Measurements from ENCODE around the gene SARDH.

- TF ChIP-seq CTCF (IDR thresholded peaks at IDR 0.05) = no peak
- TF ChIP-seq POLR2AphosphoS5 (IDR thresholded peaks at IDR 0.05) = no peak
- TF ChIP-seq EP300 (IDR thresholded peaks at IDR 0.05) = no peak
These were observed 53.8 kb downstream of the SARDH start for GRCh38 chr9:133684121-133684935.

Data from esophagus muscularis mucosa (tissue), 4 donors.